ENCODE measurements around the gene GSG1.

The GSG1 gene

GRCh38 chr12:13130981-13131380, 27.5 kb upstream of the GSG1 start:
- H3K4me1 ChIP-seq (ENCODE audit: insufficient read depth, low read length): peaks cover 38% of the 10 kb centered on the region
- H3K4me3 ChIP-seq (ENCODE audit: low read length): no peak overlapping the region
- H3K27me3 ChIP-seq (ENCODE audit: insufficient read depth, low read length): no peaks in the 10 kb centered on the region
- no peak overlapping the region for H2AFZ ChIP-seq (ENCODE audit: low read depth, low read length)
- no peaks in the 10 kb centered on the region for H3K36me3 ChIP-seq (ENCODE audit: insufficient read depth, low read length)
- H3K9me3 ChIP-seq (ENCODE audit: low read length): no peaks in the 10 kb centered on the region

DNA sequence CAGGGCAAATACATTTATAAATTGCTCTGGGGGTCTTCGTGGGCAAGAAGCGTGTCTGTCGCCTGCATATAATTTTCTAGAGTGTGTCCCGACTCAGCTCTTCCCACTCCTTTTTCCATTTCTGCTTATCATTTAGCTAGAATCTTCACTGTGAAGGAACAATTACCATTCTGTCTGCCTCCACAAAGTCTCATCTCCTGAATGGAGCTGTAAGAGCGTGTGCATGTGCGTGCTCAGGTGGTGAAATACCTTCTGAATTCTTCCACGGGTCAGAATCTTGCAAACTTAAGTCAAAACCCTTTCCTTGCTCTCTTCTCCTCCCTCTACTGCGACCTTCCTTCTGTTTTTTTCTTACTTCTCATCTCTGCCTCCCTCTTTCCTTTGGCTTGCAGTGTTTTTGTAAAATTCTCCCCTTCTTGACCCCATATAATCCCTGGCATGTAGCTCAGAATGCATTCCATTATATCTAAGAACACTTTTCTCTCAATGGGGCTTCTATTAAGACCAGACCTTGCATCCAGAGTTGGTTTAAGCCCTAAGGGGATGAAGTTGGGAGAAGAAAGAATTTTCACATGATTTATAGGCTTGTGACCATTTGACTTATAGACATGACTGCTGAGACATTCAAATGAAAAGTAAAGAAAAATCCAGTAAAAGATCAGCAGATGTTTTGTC, 25.0 kb upstream of the GSG1 start:
- no peak overlapping the region for H2AFZ ChIP-seq (ENCODE audit: low read depth, low read length)
- H3K4me1 ChIP-seq (ENCODE audit: insufficient read depth, low read length): peaks cover 43% of the 10 kb centered on the region
- no peak overlapping the region for H3K4me3 ChIP-seq (ENCODE audit: low read length)
- no peaks in the 10 kb centered on the region for H3K27me3 ChIP-seq (ENCODE audit: insufficient read depth, low read length)
- no peaks in the 10 kb centered on the region for H3K36me3 ChIP-seq (ENCODE audit: insufficient read depth, low read length)
- no peaks in the 10 kb centered on the region for H3K9me3 ChIP-seq (ENCODE audit: low read length)

- no peaks in the 10 kb centered on the region for H3K9me3 ChIP-seq (ENCODE audit: low read length)
- H3K36me3 ChIP-seq (ENCODE audit: insufficient read depth, low read length): no peaks in the 10 kb centered on the region
- H3K27me3 ChIP-seq (ENCODE audit: insufficient read depth, low read length): no peaks in the 10 kb centered on the region
- H3K4me1 ChIP-seq (ENCODE audit: insufficient read depth, low read length): peaks cover 43% of the 10 kb centered on the region
- H3K4me3 ChIP-seq (ENCODE audit: low read length): no peak overlapping the region
- H2AFZ ChIP-seq (ENCODE audit: low read depth, low read length): no peak overlapping the region
Observed at GRCh38 chr12:13127444-13127843, 24.0 kb upstream of the GSG1 start.

DNA sequence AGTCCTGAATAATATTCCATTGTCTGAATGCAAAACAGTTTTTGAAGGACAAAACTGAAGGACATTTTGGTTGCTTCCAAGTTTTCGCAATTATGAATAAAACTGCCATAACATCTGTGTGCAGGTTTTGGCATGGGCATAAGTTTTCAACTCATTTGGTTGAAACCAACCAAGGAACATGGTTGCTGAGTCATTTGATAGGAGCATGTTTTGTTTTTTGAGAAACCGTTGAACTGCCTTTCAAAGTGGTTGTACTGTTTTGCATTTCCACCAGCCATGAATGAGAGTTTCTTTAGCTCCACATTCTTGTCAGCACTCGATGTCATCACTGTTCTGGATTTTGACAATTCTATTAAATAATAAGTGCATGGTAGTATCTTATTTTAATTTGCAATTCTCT, 23.0 kb upstream of the GSG1 start:
- H3K4me1 ChIP-seq (ENCODE audit: insufficient read depth, low read length): peaks cover 42% of the 10 kb centered on the region
- no peaks in the 10 kb centered on the region for H3K36me3 ChIP-seq (ENCODE audit: insufficient read depth, low read length)
- no peaks in the 10 kb centered on the region for H3K27me3 ChIP-seq (ENCODE audit: insufficient read depth, low read length)
- no peak overlapping the region for H3K4me3 ChIP-seq (ENCODE audit: low read length)
- H2AFZ ChIP-seq (ENCODE audit: low read depth, low read length): no peak overlapping the region
- H3K9me3 ChIP-seq (ENCODE audit: low read length): no peaks in the 10 kb centered on the region

GRCh38 chr12:13125996-13126395, 22.5 kb upstream of the GSG1 start:
- Histone ChIP-seq H3K27me3 (ENCODE audit: insufficient read depth, low read length) (no peaks in the 10 kb centered on the region), H2AFZ (ENCODE audit: low read depth, low read length) (no peak overlapping the region), H3K4me1 (ENCODE audit: insufficient read depth, low read length) (peaks cover 37% of the 10 kb centered on the region), H3K36me3 (ENCODE audit: insufficient read depth, low read length) (no peaks in the 10 kb centered on the region), H3K9me3 (ENCODE audit: low read length) (no peaks in the 10 kb centered on the region), H3K4me3 (ENCODE audit: low read length) (no peak overlapping the region)

- Histone ChIP-seq H3K9me3 (ENCODE audit: low read length) (no peaks in the 10 kb centered on the region), H3K27me3 (ENCODE audit: insufficient read depth, low read length) (no peaks in the 10 kb centered on the region), H3K36me3 (ENCODE audit: insufficient read depth, low read length) (no peaks in the 10 kb centered on the region), H2AFZ (ENCODE audit: low read depth, low read length) (no peak overlapping the region), H3K4me3 (ENCODE audit: low read length) (no peak overlapping the region), H3K4me1 (ENCODE audit: insufficient read depth, low read length) (peaks cover 29% of the 10 kb centered on the region)
Observed at GRCh38 chr12:13124656-13125505, 21.4 kb upstream of the GSG1 start.

DNA sequence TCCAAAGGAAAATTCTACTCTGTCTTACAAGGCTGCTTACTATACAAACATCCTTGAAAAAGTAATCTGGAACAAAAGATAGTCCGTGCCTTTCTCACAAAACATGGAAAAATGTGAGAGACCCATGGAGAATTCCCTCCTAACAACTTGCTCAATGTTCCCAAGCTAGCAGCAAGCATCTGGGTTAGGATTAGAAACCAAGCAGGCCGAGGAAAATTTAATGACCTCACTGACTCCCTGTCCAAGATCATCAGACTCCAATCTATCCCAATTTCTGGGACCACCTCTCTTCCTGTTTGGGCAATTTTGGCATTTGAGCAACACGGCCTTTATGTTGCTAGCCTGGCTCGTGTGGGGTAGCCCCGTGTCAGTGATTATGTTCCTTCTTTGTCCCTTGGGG, 18.1 kb upstream of the GSG1 start:
- H3K27me3 ChIP-seq (ENCODE audit: insufficient read depth, low read length): no peaks in the 10 kb centered on the region
- no peak overlapping the region for H3K4me3 ChIP-seq (ENCODE audit: low read length)
- peaks cover 18% of the 10 kb centered on the region for H3K4me1 ChIP-seq (ENCODE audit: insufficient read depth, low read length)
- no peaks in the 10 kb centered on the region for H3K36me3 ChIP-seq (ENCODE audit: insufficient read depth, low read length)
- no peak overlapping the region for H2AFZ ChIP-seq (ENCODE audit: low read depth, low read length)
- H3K9me3 ChIP-seq (ENCODE audit: low read length): no peaks in the 10 kb centered on the region

- no peaks in the 10 kb centered on the region for H3K9me3 ChIP-seq (ENCODE audit: low read length)
- H3K27me3 ChIP-seq (ENCODE audit: insufficient read depth, low read length): no peaks in the 10 kb centered on the region
- no peak overlapping the region for H2AFZ ChIP-seq (ENCODE audit: low read depth, low read length)
- no peak overlapping the region for H3K4me3 ChIP-seq (ENCODE audit: low read length)
- peaks cover 12% of the 10 kb centered on the region for H3K4me1 ChIP-seq (ENCODE audit: insufficient read depth, low read length)
- no peaks in the 10 kb centered on the region for H3K36me3 ChIP-seq (ENCODE audit: insufficient read depth, low read length)
Observed at GRCh38 chr12:13120413-13120812, 16.9 kb upstream of the GSG1 start.

GRCh38 chr12:13119826-13120225, 16.4 kb upstream of the GSG1 start:
- H3K4me1 ChIP-seq (ENCODE audit: insufficient read depth, low read length): peaks cover 9% of the 10 kb centered on the region
- H2AFZ ChIP-seq (ENCODE audit: low read depth, low read length): no peak overlapping the region
- no peaks in the 10 kb centered on the region for H3K9me3 ChIP-seq (ENCODE audit: low read length)
- H3K4me3 ChIP-seq (ENCODE audit: low read length): no peak overlapping the region
- H3K36me3 ChIP-seq (ENCODE audit: insufficient read depth, low read length): no peaks in the 10 kb centered on the region
- H3K27me3 ChIP-seq (ENCODE audit: insufficient read depth, low read length): no peaks in the 10 kb centered on the region

GRCh38 chr12:13117029-13117428, 13.6 kb upstream of the GSG1 start:
- Histone ChIP-seq H3K4me1 (ENCODE audit: insufficient read depth, low read length) (peaks cover 13% of the 10 kb centered on the region), H3K36me3 (ENCODE audit: insufficient read depth, low read length) (no peaks in the 10 kb centered on the region), H3K4me3 (ENCODE audit: low read length) (no peak overlapping the region), H2AFZ (ENCODE audit: low read depth, low read length) (no peak overlapping the region), H3K9me3 (ENCODE audit: low read length) (no peaks in the 10 kb centered on the region), H3K27me3 (ENCODE audit: insufficient read depth, low read length) (no peaks in the 10 kb centered on the region)

DNA sequence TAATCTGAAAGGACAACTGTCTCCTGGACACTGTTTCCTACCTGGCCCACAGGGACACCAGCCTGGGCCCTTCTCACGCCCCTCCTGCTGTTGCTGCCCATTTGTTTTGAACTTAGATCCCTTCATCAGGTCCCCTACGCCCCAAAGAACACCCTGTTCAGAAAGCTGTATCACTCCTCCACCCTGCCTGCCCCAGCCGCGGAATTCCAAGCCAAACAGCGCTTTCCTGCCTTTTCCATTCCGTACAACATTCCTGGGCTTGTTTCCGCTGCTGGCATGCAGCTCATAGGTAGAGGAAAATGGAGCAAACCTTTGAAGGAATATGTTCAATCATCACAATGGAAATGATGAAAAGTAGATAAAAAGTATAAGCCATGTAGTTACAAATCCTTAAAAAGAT, 12.8 kb upstream of the GSG1 start:
- Histone ChIP-seq H3K27me3 (ENCODE audit: insufficient read depth, low read length) (no peaks in the 10 kb centered on the region), H3K4me3 (ENCODE audit: low read length) (no peak overlapping the region), H3K9me3 (ENCODE audit: low read length) (peaks cover 1% of the 10 kb centered on the region), H2AFZ (ENCODE audit: low read depth, low read length) (no peak overlapping the region), H3K4me1 (ENCODE audit: insufficient read depth, low read length) (peaks cover 13% of the 10 kb centered on the region), H3K36me3 (ENCODE audit: insufficient read depth, low read length) (no peaks in the 10 kb centered on the region)

DNA sequence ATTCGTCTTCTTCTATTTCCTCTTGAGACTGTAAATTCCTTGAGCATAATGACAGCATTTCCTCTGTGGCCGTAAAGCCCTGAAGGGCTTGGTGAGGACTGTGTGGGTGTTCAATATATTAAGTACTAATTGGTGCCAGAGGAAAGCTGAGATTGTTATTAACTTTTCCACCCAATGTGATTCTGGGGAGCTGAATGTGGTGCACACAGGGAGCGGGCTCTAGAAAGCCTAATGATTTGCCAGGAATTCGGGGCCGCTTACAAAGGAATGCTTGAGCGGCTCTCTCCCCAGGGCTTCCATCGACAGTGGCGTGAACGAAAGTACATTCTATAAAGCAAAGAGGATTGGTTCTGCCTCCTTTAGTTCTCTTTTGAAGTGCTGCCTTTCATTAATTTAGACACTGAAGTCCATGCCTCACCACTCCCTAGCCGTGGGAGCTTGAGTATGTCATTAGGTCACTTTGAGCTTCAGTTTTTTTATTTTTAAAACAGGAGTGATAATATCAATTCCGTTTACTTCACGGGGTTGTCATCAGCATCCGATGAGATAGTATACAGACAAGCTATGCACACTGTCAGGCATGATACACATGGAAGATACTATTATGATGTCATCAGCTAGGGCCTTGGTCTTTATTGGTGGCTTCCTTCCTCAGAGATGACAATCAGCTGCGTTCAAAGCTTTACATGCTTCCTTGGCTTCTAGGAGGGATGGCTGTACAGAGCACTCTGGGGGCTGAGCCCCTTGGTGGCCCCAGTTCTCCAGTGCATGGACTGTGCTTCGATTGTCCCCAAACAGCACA, 11.0 kb upstream of the GSG1 start:
- no peak overlapping the region for H3K4me3 ChIP-seq (ENCODE audit: low read length)
- H3K36me3 ChIP-seq (ENCODE audit: insufficient read depth, low read length): no peaks in the 10 kb centered on the region
- H3K9me3 ChIP-seq (ENCODE audit: low read length): peaks cover 1% of the 10 kb centered on the region
- H2AFZ ChIP-seq (ENCODE audit: low read depth, low read length): no peak overlapping the region
- no peaks in the 10 kb centered on the region for H3K27me3 ChIP-seq (ENCODE audit: insufficient read depth, low read length)
- H3K4me1 ChIP-seq (ENCODE audit: insufficient read depth, low read length): peaks cover 13% of the 10 kb centered on the region

- H2AFZ ChIP-seq (ENCODE audit: low read depth, low read length): no peak overlapping the region
- no peak overlapping the region for H3K4me3 ChIP-seq (ENCODE audit: low read length)
- peaks cover 13% of the 10 kb centered on the region for H3K4me1 ChIP-seq (ENCODE audit: insufficient read depth, low read length)
- H3K27me3 ChIP-seq (ENCODE audit: insufficient read depth, low read length): no peaks in the 10 kb centered on the region
- H3K9me3 ChIP-seq (ENCODE audit: low read length): peaks cover 3% of the 10 kb centered on the region
- no peaks in the 10 kb centered on the region for H3K36me3 ChIP-seq (ENCODE audit: insufficient read depth, low read length)
Observed at GRCh38 chr12:13112968-13113367, 9.5 kb upstream of the GSG1 start.

All from neuron (in vitro differentiated cells).